Adrenal gland (tissue), 12 donors: ENCODE measurements around the gene DDX20. TPM values are rescaled to one million over a fixed set of nuclear protein-coding genes. Genes with fewer than 3 reads are reported as not detected.

ENCODE experiments used
- DNase-seq, 7 donors: peaks; one replicate each; pipeline ENCODE4 v3.0.0-alpha.2; 2019 to 2020
- H3K27ac ChIP-seq, 5 donors: fragments of 200-600 bp; sonication (generic) in 4 of 5; 1 replicate in 3 of 5; 2 replicates in 2 of 5; pipeline versions ENCODE4 v1.5.1 to v1.8.0; 2016 to 2020; ENCODE audit warnings: mild to moderate bottlenecking in 1 of 5
- H3K27me3 ChIP-seq: fragments of 200-600 bp; 2 replicates; pipeline ENCODE4 v1.8.0; 2021
- H3K36me3 ChIP-seq, 2 donors: fragments of 200-600 bp; replicated peaks in 1 of 2; 1 replicate in 1 of 2; 2 replicates in 1 of 2; pipeline versions ENCODE4 v1.5.1 to v1.8.0; 2018 to 2022
- H3K4me1 ChIP-seq, 2 donors: fragments of 200-600 bp; replicated peaks in 1 of 2; 1 replicate in 1 of 2; 2 replicates in 1 of 2; pipeline versions ENCODE4 v1.5.1 to v1.8.0; 2018 to 2021
- H3K4me3 ChIP-seq, 4 donors: fragments of 200-600 bp; sonication (generic) in 3 of 4; one replicate each; pipeline ENCODE4 v1.5.1; 2016 to 2018
- H3K9me3 ChIP-seq, 3 donors: fragments of 200-600 bp; sonication (generic) in 1 of 3; replicated peaks in 1 of 3; 1 replicate in 2 of 3; 2 replicates in 1 of 3; pipeline versions ENCODE4 v1.5.1 to v1.8.0; 2016 to 2021
- POLR2A ChIP-seq, 2 donors: fragments of 450-650 bp; IDR thresholded peaks; one replicate each; pipeline ENCODE4 v1.6.1; 2017; ENCODE audit warnings: antibody characterized with exemption in 2 of 2, mild to moderate bottlenecking in 2 of 2, moderate library complexity in 1 of 2
- WGBS, 4 donors: extraction: QIAGEN DNeasy Blood & Tissue Kit in 2 of 4; methylation state at CpG; one replicate each; pipeline versions ENCODE4 v1.1.5 to v1.1.7; 2013 to 2017; 5-methylcytosine and 5-hydroxymethylcytosine counted together
- intact Hi-C, 2 donors: fragments of 100-400 bp; cut with DNase I; formaldehyde crosslinking; loops; one replicate each; pipeline versions ENCODE4 v1.14.1 to v1.15.0; 2022 to 2023
- polyA plus RNA-seq, 3 donors: library from polyadenylated mRNA; stranded (reverse); fragments of 200-250 nt in 2 of 3; fragments of 350-450 nt in 1 of 3; fragmentation: Illumina TruSeq in 1 of 3; extraction: RNeasy Lipid Tissue Mini Kit (QIAGEN cat#74804) in 1 of 3; gene quantifications; one replicate each; pipeline ENCODE4 v1.2.3, GENCODE V29; 2013 to 2014
- total RNA-seq, 9 donors: library from RNA; depleted of rRNA in 4 of 9; stranded (reverse); fragments of >200 nt in 4 of 9; fragments of 120-200 nt in 1 of 9; fragmentation: NEBNext Ultra II Directional in 1 of 9; extraction: Animal tissue kit (Norgen Biotek cat#: 25700) in 1 of 9; gene quantifications; one replicate each; pipeline versions ENCODE4 v1.1.0 to v1.2.4, GENCODE V29; 2013 to 2023
- TF ChIP-seq, protein P1 (sequence below), 6 experiments: fragments of 450-650 bp in 4 of 6; fragments of 200-600 bp in 2 of 6; sonication (generic) in 1 of 6; IDR thresholded peaks; 1 replicate in 5 of 6; 2 replicates in 1 of 6; pipeline versions ENCODE4 v1.5.1 to v1.8.0; 2016 to 2021; ENCODE audit warnings: antibody characterized with exemption in 6 of 6, mild to moderate bottlenecking in 2 of 6, moderate library complexity in 1 of 6
- donor health status: healthy with polysubstance abuse.
- donor health status: Bipolar disorder and iron deficiency.
- donor health status: DM: yes; HTN: yes; CAD: no.
- donor health status: DM: no; HTN: no; CAD: no.
- donor health status: DM: no; HTN: no; CAD: no.
- donor health status: DM: yes; HTN: yes; CAD: no.

DDX20 gene
- total and polyA plus RNA-seq, 12 donors: 6.2 to 19.9 (median 11.6) TPM

DNA sequence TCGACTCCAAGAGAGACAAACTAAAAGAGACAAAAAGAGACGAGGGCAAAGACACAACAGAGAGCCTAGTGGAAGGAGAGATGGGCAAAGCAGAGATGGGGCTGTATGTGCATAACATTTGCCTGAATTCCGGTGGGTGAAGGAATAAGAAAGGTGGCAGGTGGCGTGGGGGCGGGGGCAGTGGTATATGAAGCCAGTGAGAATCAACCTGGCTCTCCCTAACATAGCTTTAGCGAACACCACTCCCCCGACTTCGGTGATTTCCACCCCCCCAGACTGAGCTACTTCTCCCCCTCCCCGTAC is 17.6 kb upstream of the DDX20 start:
- no peak for DNase-seq
- intact Hi-C loops: no loop called here
- H3K36me3 ChIP-seq: no peaks in the 10 kb centered on the region
- WGBS, 4 donors: 27 to 34% (median 31%) methylated on average over 8 to 9 of the region's 9 CpGs
- no peaks in the 10 kb centered on the region for H3K9me3 ChIP-seq
- TF ChIP-seq, protein P1, sequence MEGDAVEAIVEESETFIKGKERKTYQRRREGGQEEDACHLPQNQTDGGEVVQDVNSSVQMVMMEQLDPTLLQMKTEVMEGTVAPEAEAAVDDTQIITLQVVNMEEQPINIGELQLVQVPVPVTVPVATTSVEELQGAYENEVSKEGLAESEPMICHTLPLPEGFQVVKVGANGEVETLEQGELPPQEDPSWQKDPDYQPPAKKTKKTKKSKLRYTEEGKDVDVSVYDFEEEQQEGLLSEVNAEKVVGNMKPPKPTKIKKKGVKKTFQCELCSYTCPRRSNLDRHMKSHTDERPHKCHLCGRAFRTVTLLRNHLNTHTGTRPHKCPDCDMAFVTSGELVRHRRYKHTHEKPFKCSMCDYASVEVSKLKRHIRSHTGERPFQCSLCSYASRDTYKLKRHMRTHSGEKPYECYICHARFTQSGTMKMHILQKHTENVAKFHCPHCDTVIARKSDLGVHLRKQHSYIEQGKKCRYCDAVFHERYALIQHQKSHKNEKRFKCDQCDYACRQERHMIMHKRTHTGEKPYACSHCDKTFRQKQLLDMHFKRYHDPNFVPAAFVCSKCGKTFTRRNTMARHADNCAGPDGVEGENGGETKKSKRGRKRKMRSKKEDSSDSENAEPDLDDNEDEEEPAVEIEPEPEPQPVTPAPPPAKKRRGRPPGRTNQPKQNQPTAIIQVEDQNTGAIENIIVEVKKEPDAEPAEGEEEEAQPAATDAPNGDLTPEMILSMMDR (IDR thresholded peaks at IDR 0.05): no peak
- TF ChIP-seq POLR2A (IDR thresholded peaks at IDR 0.05): no peak
- H3K4me1 ChIP-seq: peaks cover 18 to 30% of the 10 kb centered on the region in 2 donors
- no peaks in the 10 kb centered on the region for H3K27me3 ChIP-seq
- H3K4me3 ChIP-seq: peak overlapping the region in 1 of 4 donors; percentile 65
- H3K27ac ChIP-seq: peak overlapping the region in 2 of 5 donors; percentile 85 to 86

DNA sequence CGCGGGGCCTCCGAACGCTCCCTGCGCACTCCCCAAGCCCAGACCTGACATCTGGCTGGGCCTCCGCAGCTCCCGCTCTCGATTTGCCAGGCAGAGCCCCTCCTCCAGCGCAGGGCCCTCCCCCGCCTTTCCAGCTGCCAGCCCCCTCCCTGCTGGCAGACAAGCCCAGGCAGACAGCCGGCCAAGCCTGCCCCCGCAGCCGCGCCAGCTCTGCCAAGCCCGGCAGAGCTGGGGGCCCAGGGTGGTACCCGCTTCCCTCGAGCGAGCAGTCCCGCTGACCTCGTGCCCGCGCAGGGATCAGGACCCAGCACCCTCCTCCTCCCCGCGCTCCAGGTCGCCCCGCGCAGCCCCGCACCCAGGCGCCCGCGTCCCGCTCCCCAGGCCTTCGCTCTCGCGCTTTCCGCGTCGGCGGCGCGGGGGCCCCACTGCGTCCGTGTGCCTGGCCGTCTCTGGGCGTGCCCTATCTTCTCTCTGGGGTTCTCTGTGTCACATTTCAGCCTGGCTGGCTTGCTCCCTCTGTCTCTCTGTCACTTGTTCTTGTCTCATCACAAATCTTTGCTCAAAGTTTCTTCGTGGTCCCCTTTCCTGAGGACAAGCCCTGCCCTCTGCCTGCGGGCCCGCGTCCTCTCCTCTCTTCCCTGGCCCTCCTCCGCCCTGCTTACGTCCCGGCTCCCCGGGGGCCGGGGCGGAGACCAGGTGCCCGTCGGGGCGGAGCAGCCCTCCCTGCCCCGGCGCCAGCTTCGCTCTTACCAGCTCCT is 17.1 kb upstream of the DDX20 start:
- no peaks in the 10 kb centered on the region for H3K36me3 ChIP-seq
- intact Hi-C loops: no loop called here
- DNase-seq: peak; percentile 49 to 75 (median 57)

DNA sequence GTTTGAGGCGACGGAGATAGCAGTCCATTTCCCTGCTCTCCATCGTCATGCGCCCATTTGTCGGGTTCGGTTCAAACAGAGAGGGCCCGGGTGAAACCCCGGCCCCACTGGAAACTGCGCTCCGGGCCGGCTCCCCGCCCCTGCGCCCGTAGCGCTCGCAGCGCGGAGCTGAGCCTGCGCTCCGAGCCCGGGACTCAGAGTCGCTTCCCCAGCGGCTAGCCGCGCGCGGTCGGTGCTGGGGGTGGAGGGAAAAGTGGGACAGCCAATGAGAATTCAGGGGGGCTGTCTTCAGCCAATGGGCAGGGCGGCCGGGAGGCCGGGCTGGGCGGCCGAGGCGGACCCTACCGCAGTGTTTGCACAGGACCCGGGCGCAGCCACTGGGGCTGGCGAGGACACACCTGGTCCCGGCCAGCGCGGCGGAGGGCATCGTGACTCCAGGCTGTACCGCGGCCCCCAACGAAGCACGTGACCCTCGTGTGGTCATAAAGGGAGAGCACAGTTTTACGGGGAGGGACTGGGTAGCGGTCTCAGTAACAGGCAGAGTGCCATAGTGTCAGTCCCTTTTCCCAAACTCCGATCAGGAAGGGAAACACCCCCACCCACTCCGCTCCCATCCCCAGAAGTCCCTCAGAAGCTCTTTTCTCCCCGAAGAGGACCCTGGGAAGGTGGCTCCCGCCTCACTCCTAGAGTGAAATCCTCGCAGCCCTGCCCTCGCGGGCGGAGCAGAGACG is 16.3 kb upstream of the DDX20 start, which contains the start of gene INKA2:
TSS of gene INKA2 (minus strand) at position 202 of the 731 bp plus-strand sequence. CDS start at position 49, 153 bp downstream.
- no peaks in the 10 kb centered on the region for H3K9me3 ChIP-seq
- peak within 1 kb of the TSS in 3 of 4 donors; percentile 50 to 69 (median 65) for H3K4me3 ChIP-seq
- no peaks in the 10 kb centered on the region for H3K36me3 ChIP-seq
- H3K27ac ChIP-seq: peak within 1 kb of the TSS in 4 of 5 donors; percentile 65 to 86 (median 80)
- peak; percentile 25 to 66 for TF ChIP-seq POLR2A (IDR thresholded peaks at IDR 0.05)
- TF ChIP-seq, protein P1 (IDR thresholded peaks at IDR 0.05): no peak
- WGBS, 4 donors: 0 to 4% (median 0%) methylated on average over 5 to 59 of the region's 59 CpGs
- H3K4me1 ChIP-seq: peaks cover 18 to 30% of the 10 kb centered on the region in 2 donors
- H3K27me3 ChIP-seq: no peaks in the 10 kb centered on the region
- intact Hi-C loops: no loop called here
- peak; percentile 81 to 92 (median 85) for DNase-seq

More for the DNA sequence above, 17.1 kb upstream of the DDX20 start:
- H3K4me3 ChIP-seq: peak overlapping the region in 3 of 4 donors; percentile 50 to 69 (median 65)
- 0 to 1% (median 1%) methylated on average over 30 to 61 of the region's 61 CpGs for WGBS, 4 donors
- no peaks in the 10 kb centered on the region for H3K9me3 ChIP-seq
- H3K27me3 ChIP-seq: no peaks in the 10 kb centered on the region
- H3K27ac ChIP-seq: peak overlapping the region in 4 of 5 donors; percentile 65 to 86 (median 80)
- H3K4me1 ChIP-seq: peaks cover 18 to 30% of the 10 kb centered on the region in 2 donors
- TF ChIP-seq, protein P1 (IDR thresholded peaks at IDR 0.05): no peak
- TF ChIP-seq POLR2A (IDR thresholded peaks at IDR 0.05): no peak
